ENCODE measurements around the gene PCDHB6. TPM values are rescaled to one million over a fixed set of nuclear protein-coding genes. Genes with fewer than 3 reads are reported as not detected.
"Not testable (repeated sequence)": the region's sequence is repeated elsewhere in the genome, so short reads cannot be mapped to it uniquely, and the experiment has no call there.

PCDHB6 gene
- total RNA-seq (2014; rRNA removed; shearing (Covaris generic); ENCODE audit: low replicate concordance), result not detected in 2 replicates

DNA sequence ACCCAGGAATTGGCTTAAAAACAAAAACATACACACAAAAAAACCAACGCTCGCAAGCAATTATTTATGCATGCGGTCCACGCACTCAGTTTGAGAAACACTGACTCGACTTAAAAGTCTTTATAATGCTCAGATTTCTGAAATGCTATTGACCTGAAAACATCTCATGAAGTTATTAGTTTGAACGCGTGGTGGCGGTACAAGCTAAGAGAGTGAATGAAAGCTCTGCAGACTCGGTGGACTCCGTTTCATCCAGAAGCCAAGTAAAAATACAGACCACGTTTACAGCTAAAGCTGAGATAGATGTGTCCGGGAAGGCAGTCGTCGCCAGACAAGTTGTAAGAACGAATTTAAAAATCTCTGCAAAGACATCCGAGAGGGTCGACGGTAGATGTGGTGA is at the start of gene PCDHB6:
Gene PCDHB6 (plus strand): TSS at position 246 of the 400 bp plus-strand sequence. CDS start 201 bp downstream, outside the sequence.
- peak; percentile 63 for DNase-seq
- no peak within 1 kb of the TSS for H3K9ac ChIP-seq (ENCODE audit: low read length)
- H3K9me3 ChIP-seq (ENCODE audit: low read length), result no peaks in the 10 kb centered on the region
- H3K27me3 ChIP-seq (ENCODE audit: low read length), result no peaks in the 10 kb centered on the region
- H3K36me3 ChIP-seq (ENCODE audit: insufficient read depth, low read length), result no peaks in the 10 kb centered on the region
- H3K4me1 ChIP-seq (ENCODE audit: low read length), result no peaks in the 10 kb centered on the region
- H3K9me2 ChIP-seq (replicated peaks; ENCODE audit: insufficient read depth, low read length), result no peaks in the 10 kb centered on the region
- H3K27ac ChIP-seq (ENCODE audit: low read length), result no peak within 1 kb of the TSS
- no peak within 1 kb of the TSS for H2AFZ ChIP-seq (ENCODE audit: low read length)
- H3K79me2 ChIP-seq (ENCODE audit: low read length), result no peaks in the 10 kb centered on the region
- H3K4me2 ChIP-seq (ENCODE audit: low read depth, low read length, poor library complexity, severe bottlenecking), result no peak within 1 kb of the TSS
- no peaks in the 10 kb centered on the region for H4K20me1 ChIP-seq (ENCODE audit: insufficient read depth, low read depth, low read length)
- H3K4me3 ChIP-seq (ENCODE audit: low read length), result no peak within 1 kb of the TSS

DNA sequence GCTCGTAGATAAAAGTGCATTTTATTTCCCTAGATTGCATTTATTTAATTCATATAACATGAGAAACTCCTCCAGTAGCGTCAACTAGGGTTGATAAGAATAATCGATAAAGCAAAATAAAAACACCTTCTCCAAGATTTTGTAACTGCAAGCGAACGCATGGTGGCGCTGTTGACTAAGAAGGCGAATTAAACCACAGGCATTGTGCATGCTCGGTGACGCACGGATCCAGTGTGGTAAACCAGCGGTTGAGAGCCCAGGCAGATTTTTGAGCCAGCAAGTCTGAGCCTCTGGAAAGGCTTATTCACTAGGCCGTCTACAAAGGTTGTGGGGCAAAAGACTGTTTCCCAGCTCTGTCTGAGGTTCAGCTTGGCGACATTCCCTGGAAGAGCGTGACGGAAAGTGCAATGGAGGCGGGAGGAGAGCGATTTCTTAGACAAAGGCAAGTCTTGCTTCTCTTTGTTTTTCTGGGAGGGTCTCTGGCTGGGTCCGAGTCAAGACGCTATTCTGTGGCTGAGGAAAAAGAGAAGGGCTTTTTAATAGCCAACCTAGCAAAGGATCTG is 49.5 kb upstream of the PCDHB6 start, which contains the start of gene PCDHB3:
Gene PCDHB3 (plus strand): TSS at position 231 of the 563 bp plus-strand sequence. CDS start 177 bp downstream, at position 408.
- Histone ChIP-seq H3K4me1 (ENCODE audit: low read length) (no peaks in the 10 kb centered on the region), H3K79me2 (ENCODE audit: low read length) (no peaks in the 10 kb centered on the region), H3K27ac (ENCODE audit: low read length) (no peak within 1 kb of the TSS), H3K4me3 (ENCODE audit: low read length) (no peak within 1 kb of the TSS), H3K9ac (ENCODE audit: low read length) (no peak within 1 kb of the TSS), H3K9me2 (replicated peaks; ENCODE audit: insufficient read depth, low read length) (no peaks in the 10 kb centered on the region), H2AFZ (ENCODE audit: low read length) (no peak within 1 kb of the TSS), H3K9me3 (ENCODE audit: low read length) (no peaks in the 10 kb centered on the region), H3K36me3 (ENCODE audit: insufficient read depth, low read length) (no peaks in the 10 kb centered on the region), H3K27me3 (ENCODE audit: low read length) (no peaks in the 10 kb centered on the region), H3K4me2 (ENCODE audit: low read depth, low read length, poor library complexity, severe bottlenecking) (no peak within 1 kb of the TSS), H4K20me1 (ENCODE audit: insufficient read depth, low read depth, low read length) (no peaks in the 10 kb centered on the region)
- peak; percentile 80 for DNase-seq

DNA sequence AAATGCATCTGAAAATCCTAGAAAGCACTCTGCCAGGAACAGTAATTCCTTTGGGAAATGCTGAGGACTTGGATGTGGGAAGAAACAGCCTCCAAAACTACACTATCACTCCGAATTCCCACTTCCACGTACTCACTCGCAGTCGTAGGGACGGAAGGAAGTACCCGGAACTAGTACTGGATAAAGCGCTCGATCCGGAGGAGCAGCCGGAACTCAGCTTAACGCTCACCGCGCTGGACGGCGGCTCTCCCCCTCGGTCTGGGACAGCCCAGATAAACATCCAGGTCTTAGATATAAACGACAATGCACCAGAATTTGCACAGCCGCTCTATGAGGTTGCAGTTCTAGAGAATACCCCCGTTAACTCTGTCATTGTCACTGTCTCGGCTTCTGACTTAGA is 48.8 kb upstream of the PCDHB6 start:
- Histone ChIP-seq H3K79me2 (ENCODE audit: low read length) (no peaks in the 10 kb centered on the region), H2AFZ (ENCODE audit: low read length) (no peak overlapping the region), H3K27me3 (ENCODE audit: low read length) (no peaks in the 10 kb centered on the region), H3K9me2 (replicated peaks; ENCODE audit: insufficient read depth, low read length) (no peaks in the 10 kb centered on the region), H3K4me2 (ENCODE audit: low read depth, low read length, poor library complexity, severe bottlenecking) (no peak overlapping the region), H3K4me1 (ENCODE audit: low read length) (no peaks in the 10 kb centered on the region), H4K20me1 (ENCODE audit: insufficient read depth, low read depth, low read length) (no peaks in the 10 kb centered on the region), H3K4me3 (ENCODE audit: low read length) (no peak overlapping the region), H3K9ac (ENCODE audit: low read length) (no peak overlapping the region), H3K27ac (ENCODE audit: low read length) (no peak overlapping the region), H3K36me3 (ENCODE audit: insufficient read depth, low read length) (no peaks in the 10 kb centered on the region), H3K9me3 (ENCODE audit: low read length) (no peaks in the 10 kb centered on the region)
- no peak for DNase-seq

DNA sequence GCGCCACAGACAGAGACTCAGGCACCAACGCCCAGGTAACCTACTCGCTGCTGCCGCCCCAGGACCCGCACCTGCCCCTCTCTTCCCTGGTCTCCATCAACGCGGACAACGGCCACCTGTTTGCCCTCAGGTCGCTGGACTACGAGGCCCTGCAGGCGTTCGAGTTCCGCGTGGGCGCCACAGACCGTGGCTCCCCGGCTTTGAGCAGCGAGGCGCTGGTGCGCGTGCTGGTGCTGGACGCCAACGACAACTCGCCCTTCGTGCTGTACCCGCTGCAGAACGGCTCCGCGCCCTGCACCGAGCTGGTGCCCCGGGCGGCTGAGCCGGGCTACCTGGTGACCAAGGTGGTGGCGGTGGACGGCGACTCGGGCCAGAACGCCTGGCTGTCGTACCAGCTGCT is 47.8 kb upstream of the PCDHB6 start:
- H2AFZ ChIP-seq (ENCODE audit: low read length); H4K20me1 ChIP-seq (ENCODE audit: insufficient read depth, low read depth, low read length); H3K36me3 ChIP-seq (ENCODE audit: insufficient read depth, low read length); H3K9me2 ChIP-seq (replicated peaks; ENCODE audit: insufficient read depth, low read length); H3K27me3 ChIP-seq (ENCODE audit: low read length); H3K4me1 ChIP-seq (ENCODE audit: low read length); H3K9me3 ChIP-seq (ENCODE audit: low read length); H3K4me2 ChIP-seq (ENCODE audit: low read depth, low read length, poor library complexity, severe bottlenecking); H3K9ac ChIP-seq (ENCODE audit: low read length); H3K27ac ChIP-seq (ENCODE audit: low read length); H3K4me3 ChIP-seq (ENCODE audit: low read length); H3K79me2 ChIP-seq (ENCODE audit: low read length); DNase-seq: not testable (repeated sequence)

DNA sequence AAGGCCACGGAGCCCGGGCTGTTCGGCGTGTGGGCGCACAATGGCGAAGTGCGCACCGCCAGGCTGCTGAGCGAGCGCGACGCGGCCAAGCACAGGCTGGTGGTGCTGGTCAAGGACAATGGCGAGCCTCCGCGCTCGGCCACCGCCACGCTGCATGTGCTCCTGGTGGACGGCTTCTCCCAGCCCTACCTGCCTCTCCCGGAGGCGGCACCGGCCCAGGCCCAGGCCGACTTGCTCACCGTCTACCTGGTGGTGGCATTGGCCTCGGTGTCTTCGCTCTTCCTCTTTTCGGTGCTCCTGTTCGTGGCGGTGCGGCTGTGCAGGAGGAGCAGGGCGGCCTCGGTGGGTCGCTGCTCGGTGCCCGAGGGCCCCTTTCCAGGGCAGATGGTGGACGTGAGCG is 47.4 kb upstream of the PCDHB6 start:
- H4K20me1 ChIP-seq (ENCODE audit: insufficient read depth, low read depth, low read length); H3K9ac ChIP-seq (ENCODE audit: low read length); DNase-seq; H3K4me1 ChIP-seq (ENCODE audit: low read length); H3K27me3 ChIP-seq (ENCODE audit: low read length); H3K27ac ChIP-seq (ENCODE audit: low read length); H3K79me2 ChIP-seq (ENCODE audit: low read length); H3K4me2 ChIP-seq (ENCODE audit: low read depth, low read length, poor library complexity, severe bottlenecking); H3K9me2 ChIP-seq (replicated peaks; ENCODE audit: insufficient read depth, low read length); H3K36me3 ChIP-seq (ENCODE audit: insufficient read depth, low read length); H3K9me3 ChIP-seq (ENCODE audit: low read length); H2AFZ ChIP-seq (ENCODE audit: low read length); H3K4me3 ChIP-seq (ENCODE audit: low read length): not testable (repeated sequence)

DNA sequence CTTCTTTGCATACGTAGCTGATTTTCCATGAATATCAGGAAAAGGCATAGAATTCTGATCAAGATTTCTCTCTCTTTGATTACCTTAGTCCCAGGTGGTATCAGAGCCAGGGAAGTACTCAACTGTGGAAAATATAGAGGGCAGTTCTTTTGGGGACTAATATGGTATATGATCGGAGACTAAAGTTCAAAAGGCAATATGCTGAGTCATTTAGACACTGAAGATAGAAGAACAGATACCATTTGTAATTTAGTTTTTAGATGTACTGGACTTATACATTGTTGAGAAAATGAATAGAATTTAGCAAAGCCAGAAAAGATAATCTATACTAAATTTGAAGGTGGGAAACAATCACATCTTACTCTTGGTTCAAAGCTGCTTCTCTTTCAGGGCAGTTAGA is 44.5 kb upstream of the PCDHB6 start:
- H3K9me3 ChIP-seq (ENCODE audit: low read length), result no peaks in the 10 kb centered on the region
- H3K9me2 ChIP-seq (replicated peaks; ENCODE audit: insufficient read depth, low read length), result no peaks in the 10 kb centered on the region
- no peaks in the 10 kb centered on the region for H4K20me1 ChIP-seq (ENCODE audit: insufficient read depth, low read depth, low read length)
- no peak overlapping the region for H3K27ac ChIP-seq (ENCODE audit: low read length)
- H3K9ac ChIP-seq (ENCODE audit: low read length), result no peak overlapping the region
- no peak overlapping the region for H3K4me3 ChIP-seq (ENCODE audit: low read length)
- H3K36me3 ChIP-seq (ENCODE audit: insufficient read depth, low read length), result no peaks in the 10 kb centered on the region
- DNase-seq, result no peak
- H3K79me2 ChIP-seq (ENCODE audit: low read length), result no peaks in the 10 kb centered on the region
- H2AFZ ChIP-seq (ENCODE audit: low read length), result no peak overlapping the region
- H3K4me1 ChIP-seq (ENCODE audit: low read length), result no peaks in the 10 kb centered on the region
- H3K4me2 ChIP-seq (ENCODE audit: low read depth, low read length, poor library complexity, severe bottlenecking), result no peak overlapping the region
- no peaks in the 10 kb centered on the region for H3K27me3 ChIP-seq (ENCODE audit: low read length)

DNA sequence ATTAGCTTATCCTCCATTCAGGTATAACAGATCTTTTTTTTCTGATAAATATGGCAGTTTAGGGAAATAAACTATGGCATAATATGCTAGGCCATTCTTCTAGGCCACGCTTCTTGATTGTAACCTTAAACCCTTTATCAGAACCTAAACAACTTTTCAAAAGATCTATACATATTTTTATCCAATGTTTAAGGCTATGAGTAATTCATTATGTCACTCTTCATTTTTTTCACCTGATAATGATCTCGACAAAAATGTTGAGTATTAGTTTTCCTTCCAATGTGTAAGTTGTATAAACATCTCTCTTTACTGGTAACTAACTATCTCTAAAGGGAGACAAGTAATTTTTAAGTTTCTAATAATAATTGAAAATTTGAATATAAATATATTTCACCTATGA is 30.6 kb upstream of the PCDHB6 start:
- no peaks in the 10 kb centered on the region for H4K20me1 ChIP-seq (ENCODE audit: insufficient read depth, low read depth, low read length)
- H3K79me2 ChIP-seq (ENCODE audit: low read length), result no peaks in the 10 kb centered on the region
- no peak overlapping the region for H3K4me2 ChIP-seq (ENCODE audit: low read depth, low read length, poor library complexity, severe bottlenecking)
- no peaks in the 10 kb centered on the region for H3K4me1 ChIP-seq (ENCODE audit: low read length)
- H3K4me3 ChIP-seq (ENCODE audit: low read length), result no peak overlapping the region
- H3K9ac ChIP-seq (ENCODE audit: low read length), result no peak overlapping the region
- no peaks in the 10 kb centered on the region; the same call in 1 of the 2 replicates for H3K9me3 ChIP-seq (ENCODE audit: low read length)
- H3K27ac ChIP-seq (ENCODE audit: low read length), result no peak overlapping the region
- H3K27me3 ChIP-seq (ENCODE audit: low read length), result no peaks in the 10 kb centered on the region
- no peak for DNase-seq
- no peaks in the 10 kb centered on the region; the same call in 1 of the 2 replicates for H3K9me2 ChIP-seq (replicated peaks; ENCODE audit: insufficient read depth, low read length)
- no peak overlapping the region for H2AFZ ChIP-seq (ENCODE audit: low read length)
- no peaks in the 10 kb centered on the region for H3K36me3 ChIP-seq (ENCODE audit: insufficient read depth, low read length)

DNA sequence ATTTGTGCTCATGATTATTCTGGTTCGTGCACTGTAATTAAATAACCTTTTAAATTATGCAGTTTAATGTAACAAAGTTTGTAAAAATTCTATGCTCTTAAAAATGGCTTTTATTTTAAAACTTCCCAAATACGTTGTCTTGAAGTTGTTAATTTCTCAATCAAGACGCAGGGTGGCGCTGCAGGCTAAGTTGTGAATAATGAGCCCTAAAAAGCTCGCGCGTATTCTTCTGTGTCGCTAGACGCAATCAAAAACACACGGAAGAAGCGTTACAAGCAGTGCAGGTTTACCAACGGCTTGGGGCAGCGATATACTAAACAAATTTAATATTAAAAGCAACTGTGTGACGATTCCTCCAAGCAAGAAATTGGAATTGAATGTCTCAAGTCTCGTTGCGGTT is 28.3 kb upstream of the PCDHB6 start, which contains the start of gene PCDHB4:
Gene PCDHB4 (plus strand): TSS at position 256 of the 400 bp plus-strand sequence. CDS start 181 bp downstream, outside the sequence.
- H3K27me3 ChIP-seq (ENCODE audit: low read length), result no peaks in the 10 kb centered on the region
- H3K36me3 ChIP-seq (ENCODE audit: insufficient read depth, low read length), result no peaks in the 10 kb centered on the region
- no peak within 1 kb of the TSS for H3K4me3 ChIP-seq (ENCODE audit: low read length)
- no peak within 1 kb of the TSS for H3K4me2 ChIP-seq (ENCODE audit: low read depth, low read length, poor library complexity, severe bottlenecking)
- no peaks in the 10 kb centered on the region; the same call in 1 of the 2 replicates for H3K9me3 ChIP-seq (ENCODE audit: low read length)
- H3K27ac ChIP-seq (ENCODE audit: low read length), result no peak within 1 kb of the TSS
- H3K9ac ChIP-seq (ENCODE audit: low read length), result no peak within 1 kb of the TSS
- H3K4me1 ChIP-seq (ENCODE audit: low read length), result no peaks in the 10 kb centered on the region
- no peaks in the 10 kb centered on the region for H3K79me2 ChIP-seq (ENCODE audit: low read length)
- H3K9me2 ChIP-seq (replicated peaks; ENCODE audit: insufficient read depth, low read length), result no peaks in the 10 kb centered on the region
- no peak for DNase-seq
- H4K20me1 ChIP-seq (ENCODE audit: insufficient read depth, low read depth, low read length), result no peaks in the 10 kb centered on the region
- no peak within 1 kb of the TSS for H2AFZ ChIP-seq (ENCODE audit: low read length)

Data from Karpas-422 (cell line).